HG02884 (cell line): ENCODE results near the gene SPAG17.

ENCODE experiments used
- ATAC-seq: cut with Tn5 transposase; IDR thresholded peaks from one replicate; pipeline ENCODE4 v1.9.1; 2021; ENCODE audit warnings: mild to moderate bottlenecking, moderate library complexity; ENCODE audit not compliant: unreplicated experiment

Gene SPAG17

GRCh38 chr1:118185084-118185832 lies at the start of gene SPAG17:
SPAG17 (minus strand) TSS chr1:118185228; CDS start chr1:118185157, 71 bp downstream.
- no peak for ATAC-seq

DNA sequence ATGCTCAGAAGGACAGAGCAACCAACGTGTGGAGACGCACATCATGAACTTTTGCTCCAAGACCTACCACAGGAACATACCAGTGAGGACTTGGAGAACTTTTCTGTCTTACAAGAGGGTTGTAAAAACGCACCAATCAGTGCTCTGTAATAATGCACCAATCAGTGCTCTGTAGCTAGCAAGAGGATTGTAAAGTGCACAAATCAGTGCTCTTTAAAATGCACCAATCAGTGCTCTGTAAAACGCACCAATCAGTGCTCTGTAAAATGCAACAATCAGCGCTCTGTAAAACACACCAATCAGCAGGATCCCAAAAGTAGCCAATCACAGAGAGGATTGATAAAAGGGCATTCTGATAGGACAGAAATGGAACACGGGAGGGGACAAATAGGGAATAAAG lies 40.4 kb upstream of the SPAG17 start:
- ATAC-seq = no peak

GRCh38 chr1:118223426-118223825 lies 38.4 kb upstream of the SPAG17 start:
- no peak for ATAC-seq

DNA sequence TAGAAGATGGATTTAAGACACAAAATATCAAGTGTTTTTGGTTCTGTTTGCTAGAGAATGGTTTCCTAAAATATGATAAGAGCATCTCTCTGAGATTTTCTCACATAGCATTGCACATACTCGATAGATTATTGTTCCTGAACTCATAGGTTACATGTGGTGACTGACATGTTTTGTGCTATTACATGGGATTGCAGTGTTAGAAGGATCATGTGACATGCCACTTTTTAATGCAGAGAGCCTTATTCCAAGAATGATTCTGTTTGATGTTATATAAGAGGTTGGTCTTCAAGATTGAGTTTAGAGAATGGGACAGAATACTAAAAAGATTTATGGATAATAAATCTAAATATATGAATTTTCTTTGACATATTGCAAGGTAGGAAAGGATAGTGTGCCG lies 34.4 kb upstream of the SPAG17 start:
- ATAC-seq = no peak

GRCh38 chr1:118217141-118217838 lies 32.3 kb upstream of the SPAG17 start:
- ATAC-seq = no peak

- no peak for ATAC-seq
Observed at GRCh38 chr1:118214866-118215265, 29.8 kb upstream of the SPAG17 start.

- no peak for ATAC-seq
Observed at GRCh38 chr1:118210723-118211110, 25.7 kb upstream of the SPAG17 start.

DNA sequence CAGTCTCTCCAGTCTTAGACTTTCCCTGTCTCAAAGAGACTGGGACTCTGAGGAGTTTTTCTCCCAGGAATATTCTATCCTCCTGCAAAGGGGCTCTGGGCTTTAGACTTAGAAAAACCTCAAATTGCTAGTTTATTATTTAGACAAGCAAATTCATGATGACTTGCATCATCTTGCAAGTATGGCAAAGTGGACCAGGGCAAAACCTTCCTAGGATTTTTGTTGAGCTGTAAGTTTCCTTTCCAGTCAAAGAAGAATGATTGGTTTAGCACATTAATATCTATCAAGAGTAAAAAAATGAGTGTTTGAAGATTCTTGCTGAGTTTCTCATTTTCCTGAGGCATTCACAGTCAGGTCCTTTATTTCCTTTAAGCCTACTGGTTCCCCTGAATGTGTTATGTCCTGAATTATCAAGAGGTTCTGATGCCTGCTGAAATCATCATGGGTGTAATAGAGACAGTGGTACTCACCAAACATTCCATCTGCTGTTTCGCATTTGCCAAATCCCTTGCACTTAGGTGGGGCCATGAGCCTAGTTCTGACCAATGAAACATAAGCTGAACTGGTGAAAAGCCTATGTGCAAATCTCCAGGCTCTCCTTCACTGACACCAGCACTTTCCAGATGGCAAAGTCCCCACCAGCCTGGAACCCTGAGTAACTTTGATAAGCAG lies 25.2 kb upstream of the SPAG17 start:
- ATAC-seq = no peak

- no peak for ATAC-seq
Observed at GRCh38 chr1:118209648-118210047, 24.6 kb upstream of the SPAG17 start.

- ATAC-seq = no peak
Observed at GRCh38 chr1:118206966-118207365, 21.9 kb upstream of the SPAG17 start.

DNA sequence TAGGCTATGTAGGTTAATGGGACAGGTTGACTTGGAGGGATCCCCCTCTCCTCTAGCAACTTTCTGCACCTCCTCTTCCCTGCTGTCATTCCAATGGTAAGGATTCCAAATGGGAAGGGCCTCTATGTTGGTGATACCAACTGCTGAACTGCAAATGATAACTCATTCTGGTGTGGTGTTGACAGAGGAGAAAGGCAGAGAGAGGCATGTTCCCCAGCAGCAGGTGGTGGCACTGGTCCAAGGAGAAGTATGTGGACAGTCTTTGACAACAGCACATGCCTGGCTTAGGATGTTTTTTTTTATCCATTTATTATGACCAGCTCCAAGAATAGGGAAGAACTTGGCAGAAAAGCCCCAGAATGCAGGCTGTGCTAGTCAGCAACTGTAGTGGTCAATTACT lies 19.6 kb upstream of the SPAG17 start:
- ATAC-seq = no peak

DNA sequence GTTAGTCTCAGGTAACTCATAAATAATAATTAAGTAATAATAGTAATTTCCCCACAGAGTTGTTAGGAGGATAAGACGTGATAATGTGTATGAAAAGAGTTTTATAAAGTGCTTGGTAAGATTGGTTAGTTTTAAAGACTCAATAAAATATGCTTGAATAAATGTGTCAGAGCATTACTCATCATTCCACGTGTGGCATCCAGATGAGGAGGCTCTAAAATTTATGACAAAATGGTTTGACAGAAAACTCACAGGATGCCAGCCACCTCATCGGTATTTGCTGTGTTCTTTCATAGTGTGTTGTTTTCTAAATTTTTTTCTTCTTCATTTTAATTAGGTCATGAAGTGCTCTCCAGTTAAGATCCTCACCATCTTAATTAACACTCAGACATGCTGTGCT lies 19.1 kb upstream of the SPAG17 start:
- ATAC-seq = no peak

GRCh38 chr1:118202076-118202608 lies 17.1 kb upstream of the SPAG17 start:
- no peak for ATAC-seq

- peak; percentile 56 for ATAC-seq
Observed at GRCh38 chr1:118201524-118201923, 16.5 kb upstream of the SPAG17 start.

- ATAC-seq = no peak
Observed at GRCh38 chr1:118200836-118201235, 15.8 kb upstream of the SPAG17 start.

- ATAC-seq = no peak
Observed at GRCh38 chr1:118190561-118190960, 5.5 kb upstream of the SPAG17 start.

DNA sequence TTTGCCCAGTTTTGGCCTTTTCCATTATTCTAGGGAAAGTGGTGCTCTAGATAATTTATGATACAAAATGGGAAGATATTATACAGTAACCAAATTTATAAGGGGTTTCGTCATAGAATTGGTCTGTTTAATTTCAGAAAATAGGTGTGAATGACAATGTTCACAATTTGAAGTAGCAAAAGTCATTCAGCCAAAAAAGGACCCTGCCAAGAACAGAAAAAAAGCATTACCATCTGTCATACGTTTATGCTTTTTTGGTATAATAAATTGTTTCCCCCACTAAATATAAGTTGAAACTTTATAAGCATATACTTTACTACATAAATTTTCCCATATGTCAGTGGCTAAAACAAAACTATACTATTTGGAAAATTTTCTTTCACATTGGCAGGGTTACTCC lies 4.5 kb upstream of the SPAG17 start:
- no peak for ATAC-seq

- ATAC-seq = no peak
Observed at GRCh38 chr1:118188411-118188810, 3.4 kb upstream of the SPAG17 start.

GRCh38 chr1:118186026-118186425 lies 998 bp upstream of the SPAG17 start:
- ATAC-seq = no peak

DNA sequence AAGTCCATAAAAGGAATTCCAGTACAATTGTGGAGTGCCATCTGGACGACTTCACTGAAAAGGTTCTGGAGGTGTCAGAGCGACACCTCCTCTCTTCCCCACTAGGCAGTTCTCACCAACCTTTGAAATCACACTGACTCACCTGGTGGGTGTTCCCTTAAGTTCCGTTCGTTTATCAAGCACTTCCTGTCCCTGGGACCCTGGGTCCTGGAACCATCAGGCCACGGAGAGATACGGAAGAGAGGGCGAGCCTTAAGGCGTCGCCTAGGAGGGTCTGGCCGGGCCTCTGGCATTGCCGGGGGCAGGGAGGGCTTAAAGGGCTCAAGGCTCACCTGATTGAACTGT lies 317 bp downstream of the SPAG17 start:
- no peak for ATAC-seq

DNA sequence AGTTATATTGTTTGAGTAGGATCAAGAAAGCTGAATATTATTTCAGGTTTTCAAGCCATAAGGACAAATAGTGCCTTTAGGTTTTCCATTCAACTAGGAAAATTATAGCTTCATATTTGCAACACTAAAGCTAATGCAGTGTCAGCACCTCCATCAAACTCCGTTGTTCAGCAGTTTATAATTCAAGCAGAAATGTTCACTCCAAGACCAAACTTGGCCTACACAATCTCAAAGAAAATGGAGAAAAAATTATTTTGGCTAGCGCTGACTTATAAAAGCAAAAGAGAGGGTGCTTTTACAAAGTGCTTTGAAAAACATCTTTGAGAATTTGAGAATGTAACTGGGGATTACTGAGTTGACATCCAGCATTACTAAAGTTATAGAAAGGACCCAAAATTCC lies 1.4 kb downstream of the SPAG17 start:
- no peak for ATAC-seq

DNA sequence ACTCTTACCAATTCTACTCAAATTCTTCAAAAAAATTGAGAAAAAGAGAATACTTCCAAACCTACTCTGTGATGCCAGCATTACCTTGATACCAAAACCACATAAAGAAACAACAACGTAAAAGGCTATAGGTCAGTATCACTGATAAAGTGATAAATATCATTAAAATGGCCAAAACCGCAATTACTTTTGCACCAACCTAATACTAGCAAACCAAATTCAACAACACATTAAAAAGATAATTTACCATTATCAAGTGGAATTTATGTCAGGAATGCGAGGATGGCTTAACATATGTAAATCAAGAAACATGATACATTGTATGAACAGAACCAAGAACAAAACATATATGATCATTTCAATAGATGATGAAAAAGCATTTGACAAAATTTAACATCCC lies 7.0 kb downstream of the SPAG17 start:
- no peak for ATAC-seq
